ENCODE results near the gene PRICKLE3.
"Not testable (repeated sequence)": the region's sequence is repeated elsewhere in the genome, so short reads cannot be mapped to it uniquely, and the experiment has no call there.

PRICKLE3 gene

DNA sequence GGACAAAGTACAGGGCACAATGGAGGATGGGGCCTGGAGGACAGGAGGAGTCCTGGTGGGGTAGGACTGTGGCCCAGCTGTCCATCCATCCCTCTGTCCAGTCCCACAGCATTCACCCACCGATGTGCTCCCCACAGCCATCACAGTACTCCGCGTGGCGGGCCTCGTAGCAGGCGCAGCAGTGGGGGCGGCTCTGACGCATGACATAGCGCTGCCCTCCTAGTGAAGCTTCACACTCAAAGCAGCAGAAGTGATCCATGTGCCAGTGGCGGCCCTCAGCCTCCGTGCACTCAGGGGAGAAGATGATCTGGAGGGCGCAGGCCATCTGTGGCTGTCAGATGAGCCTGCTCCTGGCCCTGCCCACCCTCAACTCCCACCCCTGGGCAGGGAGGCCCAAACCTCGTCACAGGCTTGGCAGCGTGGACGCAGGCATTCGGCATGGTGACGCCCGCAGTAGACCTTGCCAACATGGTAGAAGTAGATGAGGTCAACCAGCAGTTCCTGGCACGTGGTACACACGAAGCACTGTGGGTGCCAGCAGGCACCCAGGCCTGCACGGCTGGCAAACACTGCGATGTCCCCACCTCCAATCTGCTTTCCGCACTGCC is 8.2 kb downstream of the PRICKLE3 start:
- DNase-seq = no peak

DNA sequence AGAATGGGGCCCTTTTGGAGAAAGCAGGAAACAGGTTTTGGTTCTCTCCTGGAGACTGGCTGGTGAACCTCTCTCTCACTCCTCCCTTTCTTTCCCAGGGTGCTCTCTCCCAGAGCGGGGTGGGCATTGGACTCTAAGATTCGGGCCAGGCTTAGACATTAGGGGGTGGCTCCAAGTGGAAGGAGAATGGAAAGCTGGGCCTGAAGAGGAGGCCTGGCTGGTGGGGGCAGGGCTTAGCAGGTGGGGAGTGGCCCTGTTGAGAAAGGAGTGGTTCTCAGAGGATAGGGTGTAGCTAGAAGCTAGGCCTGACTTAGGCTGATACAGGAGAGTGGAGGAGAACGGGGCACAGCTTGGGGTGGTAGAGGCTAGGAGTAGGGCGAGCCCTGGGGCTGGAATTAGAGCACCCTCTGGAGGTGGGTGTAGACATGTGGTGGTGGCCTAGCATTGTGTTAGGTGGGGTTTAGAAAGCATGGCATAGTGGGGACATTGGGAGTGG is 8.8 kb downstream of the PRICKLE3 start:
- DNase-seq = no peak

DNA sequence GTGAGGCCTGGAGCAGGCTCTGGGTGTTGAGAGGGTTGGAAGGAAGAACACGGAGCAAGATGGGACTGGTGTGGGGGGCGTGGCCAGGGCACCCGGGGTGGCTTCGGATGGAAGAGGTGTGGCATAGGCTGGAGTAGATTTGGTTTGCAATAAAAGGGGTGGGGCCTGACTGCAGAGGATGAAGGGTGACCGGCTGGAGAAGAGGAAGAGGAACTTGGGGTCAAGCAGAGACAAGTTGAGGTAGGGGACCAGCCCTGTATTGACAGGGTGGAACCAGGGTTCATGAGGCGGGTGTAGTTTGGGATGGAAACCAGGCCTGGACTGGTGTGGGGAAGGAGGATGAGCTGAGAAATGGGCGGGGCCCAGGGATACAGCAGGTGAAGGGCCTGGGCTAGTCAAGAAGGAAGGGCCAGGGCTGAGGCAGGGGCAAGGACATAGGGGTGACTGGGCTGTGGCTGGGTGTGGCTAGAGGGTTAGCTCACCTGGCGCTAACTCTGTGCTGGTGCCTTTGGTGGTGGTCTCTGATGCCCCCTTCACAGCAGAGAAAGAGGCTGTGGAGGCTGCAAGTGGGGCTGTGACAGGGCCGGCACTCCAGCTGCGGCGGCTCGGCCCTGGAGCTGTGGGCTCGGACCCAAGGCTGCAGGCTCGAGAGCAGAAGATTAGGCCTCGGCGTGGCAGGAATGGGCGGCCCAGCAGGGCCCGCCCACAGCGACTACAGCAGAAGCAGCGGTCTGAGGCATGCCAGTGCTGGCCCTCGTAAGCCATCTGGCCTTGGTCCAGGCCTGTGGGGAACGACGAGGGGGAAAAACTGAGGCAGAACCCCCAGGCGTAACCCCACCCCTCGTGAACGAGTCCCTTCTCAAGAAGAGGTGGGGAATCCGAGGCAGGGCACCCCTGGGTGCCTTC is 9.5 kb downstream of the PRICKLE3 start:
- DNase-seq = no peak

DNA sequence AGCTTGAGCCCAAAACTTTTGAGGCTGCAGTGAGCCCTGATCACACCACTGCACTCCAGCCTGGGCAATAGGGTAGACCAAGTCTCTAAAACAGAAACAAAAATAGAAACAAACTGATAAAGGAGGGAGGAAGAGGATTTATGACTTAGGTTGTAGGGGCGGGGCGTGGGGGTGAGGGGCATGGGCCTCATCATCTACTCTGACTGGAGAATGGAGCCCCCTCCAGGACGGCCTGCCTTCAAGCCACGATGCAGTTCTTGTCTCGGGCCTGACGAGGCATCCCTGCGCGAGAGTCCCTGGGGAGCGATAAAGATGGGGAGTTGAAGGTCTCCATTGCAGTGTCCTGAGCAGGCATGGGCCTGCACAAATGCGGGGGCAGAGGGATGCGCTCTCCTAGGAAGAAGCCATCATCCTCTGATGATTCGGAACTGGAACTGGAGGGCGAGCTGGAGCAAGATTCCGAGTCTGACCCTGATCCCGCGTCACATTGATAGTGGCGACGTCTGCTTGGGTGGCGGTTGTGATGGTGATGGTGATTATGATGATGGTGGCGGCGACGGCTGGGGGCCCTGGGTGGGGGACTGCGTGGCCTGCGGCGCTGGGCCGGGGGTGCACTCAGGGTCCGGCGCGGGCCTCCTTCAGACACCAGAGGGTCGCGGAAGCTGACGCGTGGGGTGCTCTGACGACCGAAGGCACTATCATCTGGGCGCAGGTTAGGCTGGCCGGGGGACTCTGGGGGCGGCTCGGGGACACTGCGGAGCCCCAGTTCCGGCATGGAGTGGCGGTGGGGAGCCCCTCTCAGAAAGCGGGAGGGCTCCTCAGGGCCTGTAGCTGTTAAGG is 10.5 kb downstream of the PRICKLE3 start:
- DNase-seq = no peak

DNA sequence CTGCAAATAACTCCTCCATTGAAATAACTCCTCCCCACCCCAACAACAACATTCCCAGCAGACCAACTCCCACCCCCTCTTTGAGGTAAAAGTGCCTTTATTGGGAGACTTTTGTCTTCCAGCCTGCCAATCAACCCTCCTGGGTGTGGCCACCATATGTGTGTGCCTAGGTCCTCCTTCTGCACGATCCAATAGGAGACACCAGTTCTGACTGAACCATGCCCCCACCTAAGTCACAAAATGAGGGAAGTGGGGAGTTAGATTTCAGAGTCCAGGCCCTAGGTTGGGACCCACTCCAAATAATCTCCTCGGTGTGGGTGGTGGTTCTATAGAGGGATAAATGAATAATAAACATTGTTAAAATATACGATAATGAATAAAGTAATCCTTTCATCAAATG is 11.4 kb downstream of the PRICKLE3 start:
- DNase-seq = no peak

DNA sequence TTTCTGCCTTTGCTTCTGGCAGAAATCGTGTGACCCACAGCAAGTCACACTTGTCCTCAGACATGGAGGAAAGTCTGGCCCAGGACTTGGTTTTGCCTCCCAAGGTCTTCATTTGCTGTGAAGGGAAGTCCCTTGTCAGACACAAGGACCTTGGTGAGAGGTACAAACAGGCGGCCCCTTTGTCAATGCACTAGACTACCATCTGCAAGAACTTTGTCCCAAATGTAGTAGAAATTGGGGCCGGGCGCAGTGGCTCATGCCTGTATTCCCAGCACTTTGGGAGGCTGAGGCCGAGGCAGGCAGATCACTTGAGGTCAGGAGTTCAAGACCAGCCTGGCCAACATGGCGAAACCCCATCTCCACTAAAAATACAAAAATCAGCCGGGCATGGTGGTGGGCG is 12.6 kb downstream of the PRICKLE3 start:
- DNase-seq = not testable (repeated sequence)

DNA sequence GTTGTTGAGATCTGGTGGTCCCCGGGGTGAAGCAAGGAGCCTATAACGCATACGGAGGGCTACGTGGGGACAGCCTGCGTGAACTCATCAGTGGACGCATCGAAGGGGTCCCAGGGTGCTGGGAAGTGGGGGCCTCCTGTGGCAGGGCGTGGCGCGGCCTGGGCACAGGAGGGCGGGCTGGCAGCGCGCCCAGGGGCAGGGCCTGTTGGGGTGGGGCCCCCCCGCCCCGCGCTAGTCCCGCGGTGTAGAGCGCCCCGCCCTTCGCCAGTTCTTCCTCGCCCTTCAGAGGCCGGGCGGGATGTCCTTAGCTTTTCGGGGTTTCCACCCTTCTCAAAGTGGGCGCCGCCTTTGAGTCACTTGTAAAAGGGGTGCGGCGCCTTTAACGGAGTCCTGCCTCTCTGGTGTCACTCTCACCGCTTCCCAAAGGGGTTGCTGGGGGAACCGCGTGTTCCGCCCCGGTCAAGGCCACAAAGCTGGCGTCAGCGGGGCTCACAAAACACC is 13.8 kb downstream of the PRICKLE3 start:
- DNase-seq = peak; percentile 44

DNA sequence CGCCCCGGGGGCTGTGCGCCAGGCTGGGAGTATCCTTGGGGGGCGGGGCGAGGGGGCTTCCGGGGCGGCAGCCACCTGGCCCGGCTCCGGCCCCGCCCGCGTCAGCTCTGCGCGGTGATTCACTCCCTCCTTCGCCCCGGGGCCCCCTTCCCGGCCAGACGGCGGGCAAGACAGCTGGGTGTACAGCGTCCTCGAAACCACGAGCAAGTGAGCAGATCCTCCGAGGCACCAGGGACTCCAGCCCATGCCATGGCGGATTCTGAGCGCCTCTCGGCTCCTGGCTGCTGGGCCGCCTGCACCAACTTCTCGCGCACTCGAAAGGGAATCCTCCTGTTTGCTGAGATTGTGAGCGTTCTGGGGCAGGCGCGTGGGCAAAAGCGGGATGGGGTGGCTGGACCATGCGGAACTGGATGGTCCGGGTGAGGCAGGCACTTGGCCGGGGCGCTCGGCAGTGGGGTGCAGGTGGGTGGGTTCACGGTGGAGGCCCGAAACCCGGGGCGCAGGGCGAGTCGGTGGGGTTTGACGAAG is 14.4 kb downstream of the PRICKLE3 start, which contains the start of gene PLP2:
PLP2 (plus strand) TSS at position 147 of the 528 bp plus-strand sequence; CDS start at position 250, 103 bp downstream.
- DNase-seq = peak; percentile 54

DNA sequence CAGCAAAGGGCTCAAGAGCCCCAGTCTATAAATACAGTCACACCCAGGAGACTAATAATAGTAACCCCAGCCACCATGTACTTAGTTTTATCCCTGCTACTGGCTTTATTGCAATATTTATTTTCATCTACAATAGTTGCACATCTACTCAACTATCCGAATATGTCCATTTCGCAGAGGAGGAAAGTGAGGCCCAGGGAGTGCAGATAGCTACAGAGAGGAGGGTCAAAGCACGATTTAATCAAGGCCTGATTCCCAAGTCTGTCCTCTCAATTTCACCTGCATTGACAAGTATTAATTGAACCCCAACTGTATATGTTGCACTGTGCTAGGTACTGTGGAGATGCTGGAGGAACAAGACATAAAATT is 18.4 kb downstream of the PRICKLE3 start:
- DNase-seq = no peak

DNA sequence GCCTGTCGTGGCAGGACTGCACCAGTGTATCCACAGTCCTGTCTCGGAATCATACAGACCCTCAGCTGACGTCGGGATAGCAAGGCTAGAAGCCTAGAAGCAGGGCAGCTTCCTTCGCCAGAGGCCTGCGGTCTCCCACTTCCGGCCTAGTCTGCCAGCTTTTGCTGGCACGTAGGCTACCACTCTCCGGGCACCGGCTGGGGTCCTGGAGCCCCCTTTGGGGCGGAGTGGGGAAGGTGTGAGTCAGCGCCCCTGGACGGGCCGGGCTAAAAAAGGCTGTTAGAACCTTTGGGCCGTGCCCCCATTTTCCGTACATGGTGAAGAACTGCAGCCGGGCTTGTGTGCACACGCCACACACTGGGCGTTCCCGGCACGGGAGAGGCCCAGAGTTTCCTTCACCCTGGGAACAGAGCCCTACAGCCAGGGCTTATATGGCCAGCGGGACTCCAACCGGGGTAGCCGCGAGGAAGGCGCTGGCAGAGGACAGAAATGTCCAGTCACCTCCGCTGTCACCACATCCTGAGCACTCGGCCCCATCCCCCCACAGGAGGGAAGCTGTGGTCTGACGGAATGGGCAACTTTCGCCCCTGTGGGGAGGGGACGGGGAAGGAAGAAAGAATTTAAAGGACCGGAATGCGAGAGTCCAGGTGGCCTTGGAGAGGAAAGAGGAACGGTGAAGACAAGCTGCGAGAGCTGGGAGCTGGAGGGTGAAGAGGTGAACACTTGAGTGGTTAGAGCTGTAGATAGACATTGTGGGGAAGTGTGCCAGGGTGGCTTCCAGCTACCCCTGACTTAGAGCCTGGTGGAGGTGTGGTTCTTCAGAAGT is 19.0 kb downstream of the PRICKLE3 start:
- peak; percentile 71 for DNase-seq

DNA sequence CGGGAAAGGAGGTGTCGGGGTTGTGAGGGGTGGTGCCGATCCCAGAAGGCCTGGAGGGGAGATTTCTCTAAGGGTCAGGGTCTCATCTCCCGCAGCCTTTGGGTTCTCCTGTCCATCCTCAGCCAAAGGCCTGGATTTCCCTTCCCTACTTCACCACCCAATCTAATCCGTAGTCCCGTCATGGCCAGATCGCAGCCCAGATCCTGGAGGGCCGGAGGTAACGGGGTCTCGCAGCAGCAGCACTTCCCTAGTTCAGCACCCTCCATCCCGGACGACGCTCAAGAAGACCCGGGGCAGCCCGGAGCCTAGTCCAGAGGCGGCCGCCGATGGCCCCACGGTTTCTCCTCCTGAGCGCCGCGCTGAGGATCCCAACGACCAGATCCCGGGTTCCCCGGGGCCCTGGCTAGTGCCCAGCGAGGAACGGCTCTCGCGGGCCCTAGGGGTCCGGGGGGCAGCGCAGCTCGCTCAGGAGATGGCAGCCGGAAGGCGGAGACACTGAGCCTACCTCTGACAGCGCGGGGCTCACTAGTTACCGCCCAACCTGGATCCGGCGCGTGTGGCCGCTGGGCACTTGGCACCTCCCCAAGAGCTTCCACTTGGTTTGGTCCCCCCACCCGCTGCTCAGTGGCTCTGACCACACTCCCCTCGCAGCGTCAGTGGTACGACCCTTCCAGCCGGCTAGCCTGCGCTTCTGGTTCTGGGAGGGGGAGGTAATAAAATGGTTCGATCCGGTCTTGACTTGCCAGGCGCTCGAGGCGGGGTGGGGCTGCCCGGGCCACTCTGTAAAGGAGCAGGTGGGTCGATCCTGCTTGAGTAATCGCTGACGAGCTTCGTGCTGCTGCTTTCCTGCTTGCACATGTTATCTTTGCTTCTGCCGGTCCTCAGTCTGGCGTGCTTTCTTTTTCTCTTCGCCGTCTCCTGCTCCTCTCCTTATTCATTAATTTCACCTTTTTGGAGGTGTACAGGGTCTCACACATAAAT is 20.0 kb downstream of the PRICKLE3 start:
- peak; percentile 52 for DNase-seq

DNA sequence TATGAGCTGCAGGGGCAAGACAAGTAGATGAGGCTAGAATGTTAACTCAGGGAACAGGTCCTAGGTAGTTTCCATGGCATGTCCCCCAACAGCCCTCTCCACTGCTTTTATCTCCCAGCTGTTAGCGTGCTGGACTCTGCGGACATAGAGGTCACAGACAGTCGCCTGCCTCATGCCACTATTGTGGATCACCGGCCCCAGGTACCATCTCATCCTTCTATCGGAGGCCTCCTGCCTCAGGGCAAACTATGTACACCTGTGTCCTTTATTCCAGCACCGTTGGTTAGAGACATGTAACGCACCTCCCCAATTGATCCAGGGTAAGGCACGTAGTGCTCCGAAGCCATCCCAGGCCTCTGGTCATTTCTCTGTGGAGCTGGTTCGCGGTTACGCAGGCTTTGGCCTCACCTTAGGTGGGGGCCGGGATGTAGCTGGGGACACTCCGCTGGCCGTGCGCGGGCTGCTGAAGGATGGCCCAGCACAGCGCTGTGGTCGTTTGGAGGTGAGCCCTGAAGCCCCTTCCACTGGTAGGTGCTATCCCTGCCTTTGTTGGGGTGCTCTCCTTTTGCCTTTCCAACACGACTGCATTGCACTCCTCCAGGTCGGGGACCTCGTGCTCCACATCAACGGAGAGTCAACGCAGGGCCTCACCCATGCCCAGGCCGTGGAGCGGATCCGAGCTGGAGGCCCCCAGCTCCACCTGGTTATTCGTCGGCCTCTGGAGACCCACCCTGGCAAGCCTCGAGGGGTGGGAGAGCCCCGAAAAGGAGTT is 21.4 kb downstream of the PRICKLE3 start:
- DNase-seq = no peak

DNA sequence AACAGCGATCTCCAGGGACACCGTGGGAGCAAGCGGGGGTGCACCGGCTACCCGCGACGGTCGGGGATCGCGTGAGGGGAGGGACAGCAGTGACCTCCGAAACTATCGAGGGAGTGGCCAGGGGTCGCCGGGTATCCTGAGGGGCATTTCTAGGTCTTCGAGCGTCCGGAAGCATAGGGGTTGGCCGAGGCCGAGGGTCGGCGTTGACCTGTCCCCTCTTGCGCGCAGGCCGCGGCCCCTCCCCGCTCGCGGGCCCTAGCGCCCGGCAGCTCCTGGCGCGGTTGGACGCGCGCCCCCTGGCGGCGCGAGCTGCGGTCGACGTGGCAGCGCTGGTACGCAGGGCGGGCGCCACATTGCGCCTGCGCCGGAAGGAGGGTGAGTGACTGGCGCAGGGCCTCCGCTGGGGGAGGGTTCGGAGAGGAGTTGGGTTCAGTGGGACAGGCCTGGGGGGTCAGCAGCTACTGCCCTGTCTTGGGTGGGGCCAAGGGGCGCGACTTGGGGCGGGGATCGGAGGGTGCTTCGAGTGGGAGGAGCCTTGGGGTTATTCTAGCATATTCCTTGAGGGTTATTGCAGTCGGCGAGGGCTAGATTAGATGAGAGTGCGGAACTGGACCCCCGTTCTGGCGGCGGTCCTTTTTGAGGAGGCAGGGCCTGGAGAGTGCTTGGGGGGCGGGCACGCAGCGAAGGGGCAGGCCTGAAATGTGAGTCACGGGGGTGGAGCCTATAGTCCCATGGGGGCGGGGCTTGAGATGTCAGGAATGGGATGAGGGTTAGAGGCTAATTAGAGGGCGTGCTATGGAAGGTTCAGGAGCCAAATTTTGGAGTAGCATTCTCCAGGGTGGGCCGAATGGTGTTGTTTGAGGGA is 22.4 kb downstream of the PRICKLE3 start:
- peak; percentile 80 for DNase-seq

DNA sequence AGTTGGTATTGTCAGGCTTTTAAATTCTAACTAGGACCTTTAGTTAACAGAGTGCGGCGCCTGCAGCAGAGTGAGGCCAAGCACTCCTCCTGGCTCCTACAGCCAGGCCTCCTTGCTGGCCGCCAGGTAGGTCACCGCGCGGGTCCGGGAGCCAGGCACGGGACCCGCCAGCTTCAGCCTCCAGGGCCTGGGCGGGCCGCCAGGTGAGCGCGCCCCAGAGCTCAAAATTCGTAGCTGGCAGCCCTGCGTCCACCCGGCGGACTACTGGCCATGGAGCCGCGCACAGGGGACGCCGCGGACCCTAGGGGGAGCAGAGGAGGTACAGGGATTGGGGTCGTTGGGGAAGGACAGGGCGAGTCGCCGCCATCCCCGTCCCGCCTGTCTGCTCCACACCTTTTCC is 23.6 kb downstream of the PRICKLE3 start, which contains the start of gene MAGIX:
MAGIX (plus strand) TSS at position 139 of the 400 bp plus-strand sequence; CDS start at position 271, 132 bp downstream.
- DNase-seq = no peak

DNA sequence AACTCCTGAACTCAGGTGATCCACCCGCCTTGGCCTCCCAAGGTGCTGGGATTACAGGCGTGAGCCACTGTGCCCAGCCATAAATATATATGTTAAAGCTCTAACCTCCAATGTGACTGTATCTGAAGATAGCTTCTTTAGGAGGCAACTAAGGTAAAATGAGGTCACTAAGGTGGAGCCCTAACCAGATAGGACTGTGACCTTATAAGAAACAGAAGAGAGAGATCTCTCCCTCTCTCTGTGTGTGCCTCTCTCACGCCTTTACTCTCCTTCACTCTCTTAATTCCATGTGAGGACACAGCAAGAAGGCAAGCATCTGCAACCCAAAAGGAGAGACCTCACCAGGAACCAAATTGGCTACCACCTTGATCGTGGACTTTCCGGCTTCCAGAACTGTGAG is 24.5 kb downstream of the PRICKLE3 start:
- DNase-seq = no peak

DNA sequence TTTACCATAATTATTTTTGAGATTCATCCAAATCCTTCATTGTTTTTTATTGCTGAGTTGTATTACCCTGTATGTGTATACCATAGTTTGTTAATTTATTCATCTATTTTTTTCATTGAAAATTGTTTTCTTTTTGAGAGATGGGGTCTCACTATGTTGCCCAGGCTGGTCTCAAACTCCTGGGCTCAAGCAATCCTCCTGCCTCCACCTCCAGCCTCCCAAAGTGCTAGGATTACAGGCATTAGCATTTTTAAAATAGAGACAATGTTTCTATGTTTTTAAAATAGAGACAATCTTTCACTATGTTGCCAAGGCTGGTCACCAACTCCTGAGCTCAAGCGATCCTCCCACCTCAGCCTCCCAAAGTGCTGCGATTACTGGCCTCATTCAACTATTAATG is 25.3 kb downstream of the PRICKLE3 start:
- DNase-seq = no peak

DNA sequence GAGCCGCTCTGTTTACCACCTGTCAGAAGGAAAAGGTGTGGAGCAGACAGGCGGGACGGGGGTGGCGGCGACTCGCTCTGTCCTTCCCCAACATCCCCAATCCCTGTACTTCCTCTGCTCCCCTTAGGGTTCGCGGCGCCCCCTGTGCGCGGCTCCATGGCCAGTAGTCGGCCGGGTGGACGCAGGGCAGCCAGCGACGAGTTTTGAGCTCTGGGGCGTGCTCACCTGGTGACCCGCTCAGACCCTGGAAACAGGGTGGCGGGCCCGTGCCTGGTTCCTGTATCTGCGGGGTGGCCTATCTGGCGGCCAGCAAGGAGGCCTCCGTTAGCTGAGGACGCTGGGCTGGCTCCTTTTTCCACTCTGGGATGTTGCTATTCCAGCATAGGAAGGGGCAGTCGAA is 29.0 kb downstream of the PRICKLE3 start:
- no peak for DNase-seq
